CD4-positive, alpha-beta memory T cell (primary cell): ENCODE results near the gene TMEM120B. TPM values are rescaled to one million over a fixed set of nuclear protein-coding genes. Genes with fewer than 3 reads are reported as not detected.

Source experiments
- CTCF ChIA-PET: fragments of 350-600 bp; sonication (Branson Sonifier 250); formaldehyde crosslinking; loops from one replicate; lab custom pipeline; 2021; ENCODE audit warnings: inconsistent platforms; ENCODE audit not compliant: partially characterized antibody; lab: Charles Lee
- POLR2A ChIA-PET: fragments of 350-600 bp; sonication (Branson Sonifier 250); formaldehyde crosslinking; loops from one replicate; lab custom pipeline; 2021; ENCODE audit not compliant: partially characterized antibody; lab: Charles Lee
- DNase-seq, 5 donors: peaks; one replicate each; pipeline versions ENCODE4 v3.0.0 to v3.0.0-alpha.2; 2020 to 2022; ENCODE audit warnings: mixed read lengths in 1 of 5
- H3K27ac ChIP-seq: one replicate; pipeline ENCODE4 v1.7.0; 2013; ENCODE audit warnings: low read depth, low read length
- H3K27me3 ChIP-seq: 2 replicates; pipeline ENCODE4 v1.7.0; 2013; ENCODE audit warnings: mild to moderate bottlenecking, low read length, moderate library complexity; ENCODE audit not compliant: insufficient read depth
- H3K36me3 ChIP-seq: 2 replicates; pipeline ENCODE4 v1.7.0; 2013; ENCODE audit warnings: mild to moderate bottlenecking, low read length, moderate library complexity; ENCODE audit not compliant: insufficient read depth
- H3K4me1 ChIP-seq: 2 replicates; pipeline ENCODE4 v1.7.0; 2013; ENCODE audit warnings: mild to moderate bottlenecking, low read length, moderate library complexity; ENCODE audit not compliant: insufficient read depth
- H3K4me3 ChIP-seq, 2 donors: one replicate each; pipeline ENCODE4 v1.7.0; 2013; ENCODE audit warnings: low read length in 2 of 2, mild to moderate bottlenecking in 1 of 2
- H3K9me3 ChIP-seq, 2 donors: one replicate each; pipeline ENCODE4 v1.7.0; 2013; ENCODE audit warnings: low read length in 2 of 2, control low read depth in 1 of 2; ENCODE audit not compliant: control insufficient read depth in 1 of 2
- H3K27ac Mint-ChIP-seq, 7 donors: one replicate each; pipeline ENCODE4 v1.8.0; 2020 to 2021; ENCODE audit warnings: mixed read lengths in 7 of 7, mild to moderate bottlenecking in 6 of 7, inconsistent platforms in 3 of 7, moderate library complexity in 3 of 7
- H3K27me3 Mint-ChIP-seq, 2 donors: one replicate each; pipeline ENCODE4 v1.8.0; 2020 to 2021; ENCODE audit warnings: mixed read lengths in 2 of 2
- H3K36me3 Mint-ChIP-seq, 2 donors: one replicate each; pipeline ENCODE4 v1.8.0; 2020 to 2021; ENCODE audit warnings: mixed read lengths in 2 of 2, inconsistent platforms in 1 of 2, mild to moderate bottlenecking in 1 of 2
- H3K4me1 Mint-ChIP-seq, 4 donors: one replicate each; pipeline ENCODE4 v1.8.0; 2020 to 2021; ENCODE audit warnings: mixed read lengths in 4 of 4, mild to moderate bottlenecking in 1 of 4
- H3K4me3 Mint-ChIP-seq, 8 donors: one replicate each; pipeline ENCODE4 v1.8.0; 2020 to 2021; ENCODE audit warnings: mixed read lengths in 8 of 8, mild to moderate bottlenecking in 7 of 8, moderate library complexity in 6 of 8, inconsistent platforms in 3 of 8
- H3K9me3 Mint-ChIP-seq, 8 donors: one replicate each; pipeline ENCODE4 v1.8.0; 2020 to 2021; ENCODE audit warnings: mixed read lengths in 8 of 8, mild to moderate bottlenecking in 5 of 8, inconsistent platforms in 3 of 8, moderate library complexity in 1 of 8
- intact Hi-C: fragments of 100-400 bp; cut with micrococcal nuclease; formaldehyde crosslinking; loops from one replicate; pipeline ENCODE4 v1.15.1; 2023
- polyA plus RNA-seq, 2 donors: library from polyadenylated mRNA; unstranded; fragments of 300-500 nt; fragmentation: Illumina TruSeq; gene quantifications; one replicate each; pipeline ENCODE4 v1.2.3, GENCODE V29; 2021
- total RNA-seq, 2 experiments: library from RNA; stranded (reverse); gene quantifications; one replicate each; pipeline ENCODE4 v1.2.3, GENCODE V29; 2021

TMEM120B gene
- total and polyA plus RNA-seq, 4 experiments from 2014 or later, result 3.3 to 12.8 (median 7.4) TPM

- ChIA-PET POLR2A (no interaction called here), CTCF (interaction anchor here (0.9 kb wide), 1 partner anchor 13 kb away, joined by 4 read pairs; no protein-coding TSS in a partner anchor)
- Histone ChIP-seq H3K27me3 (no peaks in the 10 kb centered on the region), H3K9me3 (no peaks in the 10 kb centered on the region), H3K4me1 (peaks cover 8% of the 10 kb centered on the region), H3K27ac (no peak overlapping the region), H3K4me3 (no peak overlapping the region), H3K36me3 (no peaks in the 10 kb centered on the region)
- H3K27ac Mint-ChIP-seq, result peak overlapping the region in 5 of 7 donors; percentile 41 to 80 (median 55)
- no peaks in the 10 kb centered on the region for H3K9me3 Mint-ChIP-seq
- intact Hi-C loops, result no loop called here
- H3K36me3 Mint-ChIP-seq, result peaks cover 0 to 3% of the 10 kb centered on the region in 2 donors
- H3K4me3 Mint-ChIP-seq, result no peak overlapping the region
- peaks cover 0 to 5% (median 4%) of the 10 kb centered on the region in 4 donors for H3K4me1 Mint-ChIP-seq
- DNase-seq, result no peak
- no peaks in the 10 kb centered on the region for H3K27me3 Mint-ChIP-seq
Observed at GRCh38 chr12:121749267-121749666, 36.7 kb downstream of the TMEM120B start.

DNA sequence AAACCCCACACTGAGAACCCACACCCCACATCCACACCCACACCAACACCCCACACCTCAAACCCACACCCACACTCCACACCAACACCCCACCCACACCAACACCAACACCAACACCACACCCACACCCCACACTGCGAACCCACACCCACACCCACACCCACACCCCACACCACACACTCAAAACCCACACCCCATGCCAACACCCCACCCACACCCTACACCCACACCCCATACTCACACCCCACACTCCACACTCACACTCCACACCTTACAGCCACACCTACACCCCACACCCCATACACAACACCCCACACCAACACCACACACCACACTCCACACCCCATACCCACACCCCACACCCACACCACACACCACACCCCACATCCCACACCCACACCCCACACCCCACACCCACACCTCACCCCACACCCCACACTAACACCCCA, 38.0 kb downstream of the TMEM120B start:
- Histone ChIP-seq H3K27me3 (no peaks in the 10 kb centered on the region), H3K36me3 (no peaks in the 10 kb centered on the region), H3K4me3 (no peak overlapping the region), H3K27ac (peak overlapping the region; percentile 14), H3K9me3 (no peaks in the 10 kb centered on the region), H3K4me1 (peaks cover 8% of the 10 kb centered on the region)
- CTCF ChIA-PET, result no interaction called here
- H3K27ac Mint-ChIP-seq, result peak overlapping the region in 1 of 7 donors; percentile 74
- no peaks in the 10 kb centered on the region for H3K9me3 Mint-ChIP-seq
- POLR2A ChIA-PET, result no interaction called here
- H3K27me3 Mint-ChIP-seq, result no peaks in the 10 kb centered on the region
- no peak for DNase-seq
- no peak overlapping the region for H3K4me3 Mint-ChIP-seq
- H3K36me3 Mint-ChIP-seq, result peaks cover 0 to 3% of the 10 kb centered on the region in 2 donors
- intact Hi-C loops, result no loop called here
- peaks cover 4 to 8% (median 4%) of the 10 kb centered on the region in 4 donors for H3K4me1 Mint-ChIP-seq

DNA sequence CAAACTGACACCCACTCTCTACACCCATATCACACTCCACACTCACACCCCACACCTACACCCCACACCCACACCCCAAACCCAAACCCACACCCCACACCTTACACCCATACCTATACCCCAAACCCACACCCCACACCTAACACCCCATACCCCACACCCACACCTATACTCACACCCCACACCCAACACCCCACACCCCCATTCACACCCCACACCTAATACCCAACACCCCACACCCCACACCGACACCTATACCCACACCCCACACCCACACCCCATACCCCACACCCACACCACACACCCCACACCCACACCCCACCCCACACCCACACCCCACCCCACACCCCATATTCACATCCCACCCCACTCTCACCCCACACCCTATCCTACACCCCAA, 38.5 kb downstream of the TMEM120B start:
- Histone ChIP-seq H3K27me3 (no peaks in the 10 kb centered on the region), H3K9me3 (no peaks in the 10 kb centered on the region), H3K4me1 (peaks cover 8% of the 10 kb centered on the region), H3K27ac (no peak overlapping the region), H3K4me3 (no peak overlapping the region), H3K36me3 (no peaks in the 10 kb centered on the region)
- Mint-ChIP-seq H3K27ac (no peak overlapping the region), H3K36me3 (peaks cover 0 to 3% of the 10 kb centered on the region in 2 donors), H3K27me3 (no peaks in the 10 kb centered on the region), H3K9me3 (no peaks in the 10 kb centered on the region), H3K4me3 (no peak overlapping the region), H3K4me1 (peaks cover 4 to 9% (median 6%) of the 10 kb centered on the region in 4 donors)
- intact Hi-C loops, result no loop called here
- DNase-seq, result no peak
- POLR2A ChIA-PET, result no interaction called here
- CTCF ChIA-PET, result no interaction called here

DNA sequence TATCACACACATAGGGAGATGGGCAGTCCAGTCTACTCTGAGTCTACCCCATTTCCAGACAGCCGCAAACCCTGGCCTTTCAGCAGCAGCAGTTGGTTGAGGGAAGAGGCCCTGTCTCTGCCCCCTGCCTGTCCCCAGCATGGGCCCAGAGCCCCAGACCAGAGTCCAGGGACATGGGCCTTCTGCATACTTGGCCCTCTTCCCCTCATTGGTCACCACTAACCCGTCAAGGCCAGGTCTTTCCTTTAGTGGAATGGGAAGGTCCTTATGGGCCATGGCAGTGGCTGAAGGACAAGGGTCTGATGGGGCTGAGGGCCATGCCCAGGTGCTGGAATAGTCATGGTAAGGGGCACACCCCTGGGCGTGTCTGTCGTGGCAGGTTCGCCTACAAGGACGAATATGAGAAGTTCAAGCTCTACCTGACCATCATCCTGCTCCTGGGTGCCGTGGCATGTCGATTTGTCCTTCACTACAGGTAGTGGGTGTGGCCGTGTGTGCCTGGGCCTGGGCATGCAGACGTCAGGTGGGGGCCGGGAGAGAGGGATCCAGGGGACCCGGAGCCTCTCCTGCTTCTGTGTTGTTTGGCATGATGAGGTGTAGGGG, 39.3 kb downstream of the TMEM120B start:
- POLR2A ChIA-PET, result no interaction called here
- H3K27ac ChIP-seq, result no peak overlapping the region
- intact Hi-C loops, result no loop called here

GRCh38 chr12:121753844-121754264, 41.3 kb downstream of the TMEM120B start:
- Mint-ChIP-seq H3K27ac (no peak overlapping the region), H3K27me3 (no peaks in the 10 kb centered on the region)
- CTCF ChIA-PET, result no interaction called here

More for the DNA sequence above, 39.3 kb downstream of the TMEM120B start:
- no peaks in the 10 kb centered on the region for H3K9me3 Mint-ChIP-seq
- CTCF ChIA-PET, result interaction anchor here (1.2 kb wide), 1 partner anchor 43 kb away, joined by 3 read pairs; no protein-coding TSS in a partner anchor
- Histone ChIP-seq H3K9me3 (no peaks in the 10 kb centered on the region), H3K36me3 (no peaks in the 10 kb centered on the region), H3K4me1 (peaks cover 14% of the 10 kb centered on the region), H3K27me3 (no peaks in the 10 kb centered on the region), H3K4me3 (no peak overlapping the region)
- H3K27ac Mint-ChIP-seq, result peak overlapping the region in 6 of 7 donors; percentile 15 to 83 (median 63)
- no peak for DNase-seq
- no peaks in the 10 kb centered on the region for H3K27me3 Mint-ChIP-seq
- H3K4me3 Mint-ChIP-seq, result no peak overlapping the region
- peaks cover 8 to 17% (median 12%) of the 10 kb centered on the region in 4 donors for H3K4me1 Mint-ChIP-seq
- peaks cover 0 to 3% of the 10 kb centered on the region in 2 donors for H3K36me3 Mint-ChIP-seq

DNA sequence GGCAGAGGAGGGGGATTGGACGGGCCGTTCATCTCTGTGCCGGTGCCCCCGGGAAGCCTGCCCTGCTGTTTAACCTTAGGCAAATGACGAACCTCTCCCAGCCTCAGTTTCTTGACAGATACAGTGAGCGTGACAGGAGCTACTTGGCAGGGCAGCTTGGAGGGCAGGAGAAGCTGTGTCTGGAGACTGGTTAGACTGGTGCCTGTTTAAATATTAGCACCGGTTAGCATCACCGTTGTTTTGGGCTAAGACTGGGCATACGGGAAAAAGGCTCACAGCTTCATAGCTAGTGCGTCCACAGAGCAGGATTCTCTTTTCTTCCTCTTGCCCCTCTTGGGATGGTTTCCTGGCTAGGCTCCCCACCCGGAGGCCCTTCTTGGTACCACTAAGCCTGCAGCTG, 42.3 kb downstream of the TMEM120B start:
- no peak for DNase-seq
- CTCF ChIA-PET, result no interaction called here
- POLR2A ChIA-PET, result no interaction called here

More at GRCh38 chr12:121753844-121754264, 41.3 kb downstream of the TMEM120B start:
- intact Hi-C loops, result no loop called here
- Histone ChIP-seq H3K4me1 (peaks cover 15% of the 10 kb centered on the region), H3K4me3 (no peak overlapping the region), H3K27me3 (no peaks in the 10 kb centered on the region), H3K27ac (no peak overlapping the region), H3K9me3 (no peaks in the 10 kb centered on the region), H3K36me3 (no peaks in the 10 kb centered on the region)
- peaks cover 4 to 19% (median 11%) of the 10 kb centered on the region in 4 donors for H3K4me1 Mint-ChIP-seq
- no peaks in the 10 kb centered on the region for H3K9me3 Mint-ChIP-seq
- POLR2A ChIA-PET, result no interaction called here
- H3K36me3 Mint-ChIP-seq, result peaks cover 0 to 3% of the 10 kb centered on the region in 2 donors
- no peak for DNase-seq
- H3K4me3 Mint-ChIP-seq, result no peak overlapping the region

GRCh38 chr12:121755591-121755990, 43.0 kb downstream of the TMEM120B start:
- no peaks in the 10 kb centered on the region for H3K27me3 Mint-ChIP-seq
- intact Hi-C loops, result no loop called here
- no peaks in the 10 kb centered on the region for H3K9me3 Mint-ChIP-seq
- no peak overlapping the region for H3K27ac Mint-ChIP-seq
- DNase-seq, result no peak
- H3K27me3 ChIP-seq, result no peaks in the 10 kb centered on the region
- POLR2A ChIA-PET, result no interaction called here
- no peak overlapping the region for H3K27ac ChIP-seq
- H3K9me3 ChIP-seq, result no peaks in the 10 kb centered on the region
- H3K36me3 Mint-ChIP-seq, result peaks cover 0 to 3% of the 10 kb centered on the region in 2 donors
- CTCF ChIA-PET, result no interaction called here
- peaks cover 4 to 19% (median 8%) of the 10 kb centered on the region in 4 donors for H3K4me1 Mint-ChIP-seq
- no peak overlapping the region for H3K4me3 Mint-ChIP-seq
- peaks cover 8% of the 10 kb centered on the region for H3K4me1 ChIP-seq
- no peaks in the 10 kb centered on the region for H3K36me3 ChIP-seq
- no peak overlapping the region for H3K4me3 ChIP-seq

More for the DNA sequence above, 42.3 kb downstream of the TMEM120B start:
- Histone ChIP-seq H3K36me3 (no peaks in the 10 kb centered on the region), H3K27me3 (no peaks in the 10 kb centered on the region), H3K27ac (no peak overlapping the region), H3K4me1 (peaks cover 15% of the 10 kb centered on the region), H3K4me3 (no peak overlapping the region), H3K9me3 (no peaks in the 10 kb centered on the region)
- Mint-ChIP-seq H3K36me3 (peaks cover 0 to 3% of the 10 kb centered on the region in 2 donors), H3K9me3 (no peaks in the 10 kb centered on the region), H3K4me1 (peaks cover 4 to 19% (median 11%) of the 10 kb centered on the region in 4 donors), H3K27me3 (no peaks in the 10 kb centered on the region), H3K4me3 (no peak overlapping the region), H3K27ac (no peak overlapping the region)
- intact Hi-C loops, result no loop called here
